ENCODE measurements around the gene PLXND1. TPM values are rescaled to one million over a fixed set of nuclear protein-coding genes. Genes with fewer than 3 reads are reported as not detected.
A peak's percentile ranks its signal among the peaks of the same experiment; 100 is the strongest.

The PLXND1 gene
- total RNA-seq, 4 donors from 2014 or later, result 155 to 300 (median 197) TPM

GRCh38 chr3:129512595-129512994 is 93.9 kb downstream of the PLXND1 start:
- no peak for DNase-seq (ENCODE audit: low spot score in 2 of 2)
- Histone ChIP-seq H3K9me3 (no peaks in the 10 kb centered on the region), H3K4me1 (no peaks in the 10 kb centered on the region), H3K27ac (no peak overlapping the region), H3K4me3 (no peak overlapping the region), H3K27me3 (no peaks in the 10 kb centered on the region), H3K36me3 (peaks cover 0 to 97% (median 0%) of the 10 kb centered on the region in 3 donors)
- no peak for TF ChIP-seq POLR2A (IDR thresholded peaks at IDR 0.05)
- TF ChIP-seq, protein P1, sequence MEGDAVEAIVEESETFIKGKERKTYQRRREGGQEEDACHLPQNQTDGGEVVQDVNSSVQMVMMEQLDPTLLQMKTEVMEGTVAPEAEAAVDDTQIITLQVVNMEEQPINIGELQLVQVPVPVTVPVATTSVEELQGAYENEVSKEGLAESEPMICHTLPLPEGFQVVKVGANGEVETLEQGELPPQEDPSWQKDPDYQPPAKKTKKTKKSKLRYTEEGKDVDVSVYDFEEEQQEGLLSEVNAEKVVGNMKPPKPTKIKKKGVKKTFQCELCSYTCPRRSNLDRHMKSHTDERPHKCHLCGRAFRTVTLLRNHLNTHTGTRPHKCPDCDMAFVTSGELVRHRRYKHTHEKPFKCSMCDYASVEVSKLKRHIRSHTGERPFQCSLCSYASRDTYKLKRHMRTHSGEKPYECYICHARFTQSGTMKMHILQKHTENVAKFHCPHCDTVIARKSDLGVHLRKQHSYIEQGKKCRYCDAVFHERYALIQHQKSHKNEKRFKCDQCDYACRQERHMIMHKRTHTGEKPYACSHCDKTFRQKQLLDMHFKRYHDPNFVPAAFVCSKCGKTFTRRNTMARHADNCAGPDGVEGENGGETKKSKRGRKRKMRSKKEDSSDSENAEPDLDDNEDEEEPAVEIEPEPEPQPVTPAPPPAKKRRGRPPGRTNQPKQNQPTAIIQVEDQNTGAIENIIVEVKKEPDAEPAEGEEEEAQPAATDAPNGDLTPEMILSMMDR (IDR thresholded peaks at IDR 0.05), result no peak
- TF ChIP-seq EP300 (IDR thresholded peaks at IDR 0.05), result no peak

DNA sequence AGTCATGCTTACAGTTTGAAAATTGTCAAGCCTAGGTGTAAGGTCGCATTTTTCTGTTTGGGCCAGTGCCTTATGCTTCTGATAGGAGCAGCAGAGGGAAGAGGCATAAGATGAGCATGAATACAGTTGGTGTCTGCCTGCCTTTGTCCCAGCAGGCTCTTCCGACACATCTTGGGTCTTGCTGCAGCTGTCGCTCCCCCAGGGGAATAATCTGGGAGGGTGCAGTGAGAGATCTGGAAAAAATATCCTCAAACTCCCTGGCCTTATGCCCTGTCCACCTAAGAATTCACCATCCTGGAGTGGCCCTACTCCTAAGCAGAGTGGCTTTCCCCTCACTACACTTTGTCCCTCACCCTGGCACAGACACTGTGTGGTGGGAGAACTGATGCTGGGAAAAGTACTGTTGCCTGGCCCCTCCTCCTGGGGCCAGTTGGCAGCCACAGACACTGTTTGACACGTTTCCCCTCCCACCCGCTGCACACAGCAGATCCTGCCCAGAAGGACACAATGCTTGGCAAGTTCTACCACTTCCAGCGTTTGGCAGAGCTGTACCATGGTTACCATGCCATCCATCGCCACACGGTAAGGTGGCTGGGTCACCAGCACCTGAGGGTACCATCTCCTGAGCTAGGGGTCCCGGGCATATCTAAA is 99.2 kb downstream of the PLXND1 start:
- Histone ChIP-seq H3K27me3 (no peaks in the 10 kb centered on the region), H3K9me3 (no peaks in the 10 kb centered on the region), H3K27ac (peak overlapping the region in 2 of 4 donors; percentile 58 to 72), H3K4me3 (no peak overlapping the region), H3K36me3 (peaks cover 0 to 99% (median 3%) of the 10 kb centered on the region in 3 donors), H3K4me1 (peaks cover 0 to 8% (median 0%) of the 10 kb centered on the region in 4 donors)
- DNase-seq (ENCODE audit: low spot score in 2 of 2), result no peak
- WGBS, 2 donors, result 63 to 64% methylated on average over 9 of the region's 9 CpGs
- TF ChIP-seq, protein P1 (IDR thresholded peaks at IDR 0.05), result no peak
- peak in 1 of 2 donors; percentile 16 for TF ChIP-seq POLR2A (IDR thresholded peaks at IDR 0.05)
- peak in 1 of 2 donors; percentile 46 for TF ChIP-seq EP300 (IDR thresholded peaks at IDR 0.05)

DNA sequence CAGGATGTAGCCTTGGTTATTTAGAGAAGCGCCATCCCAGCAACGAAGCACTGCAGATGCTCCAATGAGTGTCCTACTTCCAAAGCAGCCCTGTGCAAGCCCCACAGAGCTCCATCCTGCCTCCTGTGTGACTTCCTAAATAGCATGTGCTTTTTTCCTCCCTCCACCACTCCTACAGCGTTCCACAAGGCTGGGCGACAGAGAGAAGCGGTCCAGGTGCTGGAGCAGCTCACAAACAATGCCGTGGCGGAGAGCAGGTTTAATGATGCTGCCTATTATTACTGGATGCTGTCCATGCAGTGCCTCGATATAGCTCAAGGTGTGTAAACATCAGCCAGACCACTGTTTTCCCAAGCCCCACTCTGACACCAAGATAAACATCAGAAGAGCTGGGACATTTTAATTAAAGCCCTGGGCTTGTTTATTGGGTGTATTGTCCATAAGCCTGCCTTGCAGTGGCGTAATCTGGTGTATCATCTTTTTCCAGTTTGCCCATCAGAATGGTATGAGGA is 100.2 kb downstream of the PLXND1 start:
- Histone ChIP-seq H3K27me3 (no peaks in the 10 kb centered on the region), H3K36me3 (peaks cover 0 to 97% (median 3%) of the 10 kb centered on the region in 3 donors), H3K4me1 (peaks cover 0 to 8% (median 0%) of the 10 kb centered on the region in 4 donors), H3K27ac (peak overlapping the region in 2 of 4 donors; percentile 8 to 58), H3K4me3 (no peak overlapping the region), H3K9me3 (no peaks in the 10 kb centered on the region)
- WGBS, 2 donors, result 83 to 85% methylated on average over 9 of the region's 9 CpGs
- TF ChIP-seq POLR2A (IDR thresholded peaks at IDR 0.05), result no peak
- no peak for DNase-seq (ENCODE audit: low spot score in 2 of 2)

DNA sequence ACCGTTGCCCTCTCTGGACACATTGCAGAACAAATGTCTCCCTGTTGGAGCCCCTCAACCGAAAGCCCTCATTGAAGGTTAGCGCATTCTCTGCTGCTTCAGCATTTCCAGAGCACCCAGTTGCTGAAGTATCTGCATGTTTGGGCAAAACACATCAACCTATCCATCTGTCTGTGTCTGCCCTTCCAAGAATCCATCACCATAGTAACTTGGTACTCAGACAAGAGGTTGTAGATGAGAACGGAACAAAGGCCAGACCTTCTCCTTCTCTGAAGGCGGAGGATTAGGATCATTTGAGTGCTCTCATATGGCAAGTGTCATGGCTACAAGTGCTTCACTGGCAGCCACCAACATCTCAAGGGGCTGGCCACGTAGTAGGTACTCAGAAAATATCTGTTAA is 101.1 kb downstream of the PLXND1 start:
- Histone ChIP-seq H3K4me1 (peaks cover 0 to 8% (median 0%) of the 10 kb centered on the region in 4 donors), H3K9me3 (no peaks in the 10 kb centered on the region), H3K27ac (no peak overlapping the region), H3K27me3 (no peaks in the 10 kb centered on the region), H3K4me3 (no peak overlapping the region), H3K36me3 (peaks cover 0 to 97% (median 3%) of the 10 kb centered on the region in 3 donors)
- TF ChIP-seq, protein P1 (IDR thresholded peaks at IDR 0.05), result no peak
- no peak for TF ChIP-seq POLR2A (IDR thresholded peaks at IDR 0.05)
- TF ChIP-seq EP300 (IDR thresholded peaks at IDR 0.05), result no peak
- no peak for DNase-seq (ENCODE audit: low spot score in 2 of 2)
- 82 to 88% methylated on average over 6 of the region's 6 CpGs for WGBS, 2 donors

Small RNAs within 50 kb of the gene (small RNA-seq; reads per million reads assigned to genes)
- not detected for gene RN7SL752P

Other genes starting within 250 kb of the PLXND1 start
- 1 to 10 TPM in 1 of 4 donors, under 1 TPM in 3; 0.22 to 2.2 (median 0.46) TPM for gene EFCAB12, start 178.0 kb downstream of the PLXND1 start, total RNA-seq
- 10 to 100 TPM; 15.5 to 42.0 (median 32.8) TPM for gene MBD4, start 166.7 kb downstream of the PLXND1 start, total RNA-seq
- 10 to 100 TPM; 36.6 to 74.4 (median 43.3) TPM for gene IFT122, start 166.5 kb downstream of the PLXND1 start, total RNA-seq
- gene RHO, start 78.0 kb downstream of the PLXND1 start, total RNA-seq, result not detected
- not detected for gene H1-8, start 63.5 kb downstream of the PLXND1 start, total RNA-seq

Data from tibial nerve (tissue), 4 donors.